ENCODE results near the gene ZNF664.

DNA sequence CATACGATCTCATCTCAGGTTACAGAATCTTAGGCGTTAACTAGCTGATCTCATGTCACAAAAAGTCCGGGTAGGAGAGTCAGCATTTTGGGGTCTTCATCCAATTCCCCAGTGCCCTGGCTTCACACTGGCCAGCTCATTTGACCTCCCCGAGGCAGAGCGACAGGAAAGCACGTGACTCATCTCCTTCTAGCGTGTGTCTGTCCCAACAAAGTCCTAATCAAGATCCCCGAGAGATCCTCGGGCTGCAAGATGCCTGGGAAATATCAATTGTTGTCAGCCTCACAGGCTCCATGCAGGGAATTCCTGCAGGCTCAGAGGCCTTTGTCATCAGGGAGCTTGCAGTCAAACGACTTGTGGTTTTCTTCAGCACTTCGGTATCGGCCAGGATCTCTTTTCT is 57.5 kb downstream of the ZNF664 start:
- TF ChIP-seq EZH2 (IDR thresholded peaks at IDR 0.05; ENCODE audit: borderline replicate concordance, low read depth, low read length, severe bottlenecking): no peak
- TF ChIP-seq, protein P1, sequence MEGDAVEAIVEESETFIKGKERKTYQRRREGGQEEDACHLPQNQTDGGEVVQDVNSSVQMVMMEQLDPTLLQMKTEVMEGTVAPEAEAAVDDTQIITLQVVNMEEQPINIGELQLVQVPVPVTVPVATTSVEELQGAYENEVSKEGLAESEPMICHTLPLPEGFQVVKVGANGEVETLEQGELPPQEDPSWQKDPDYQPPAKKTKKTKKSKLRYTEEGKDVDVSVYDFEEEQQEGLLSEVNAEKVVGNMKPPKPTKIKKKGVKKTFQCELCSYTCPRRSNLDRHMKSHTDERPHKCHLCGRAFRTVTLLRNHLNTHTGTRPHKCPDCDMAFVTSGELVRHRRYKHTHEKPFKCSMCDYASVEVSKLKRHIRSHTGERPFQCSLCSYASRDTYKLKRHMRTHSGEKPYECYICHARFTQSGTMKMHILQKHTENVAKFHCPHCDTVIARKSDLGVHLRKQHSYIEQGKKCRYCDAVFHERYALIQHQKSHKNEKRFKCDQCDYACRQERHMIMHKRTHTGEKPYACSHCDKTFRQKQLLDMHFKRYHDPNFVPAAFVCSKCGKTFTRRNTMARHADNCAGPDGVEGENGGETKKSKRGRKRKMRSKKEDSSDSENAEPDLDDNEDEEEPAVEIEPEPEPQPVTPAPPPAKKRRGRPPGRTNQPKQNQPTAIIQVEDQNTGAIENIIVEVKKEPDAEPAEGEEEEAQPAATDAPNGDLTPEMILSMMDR (IDR thresholded peaks at IDR 0.05; ENCODE audit: borderline replicate concordance, extremely low read depth, low read length, poor library complexity, severe bottlenecking): no peak

Measured in DND-41 (cell line).